ENCODE data around the gene DPY30.

DPY30 gene

GRCh38 chr2:32009516-32010256 lies 29.9 kb downstream of the DPY30 start:
- H3K4me3 ChIP-seq (ENCODE audit: low read length), result peak overlapping the region; percentile 83
- H3K4me1 ChIP-seq (ENCODE audit: low read length), result peaks cover 8% of the 10 kb centered on the region; the same call in 1 of the 2 replicates
- TF ChIP-seq EZH2phosphoT487 (IDR thresholded peaks at IDR 0.05; ENCODE audit: low read length) (no peak), EZH2 (optimal IDR thresholded peaks at IDR 0.05; ENCODE audit: low read depth, low read length) (no peak)
- peak overlapping the region; percentile 88 for H3K9ac ChIP-seq (ENCODE audit: low read length)
- DNase-seq, result peak; percentile 34
- H2AFZ ChIP-seq (ENCODE audit: low read length), result peak overlapping the region; percentile 65
- H3K4me2 ChIP-seq (ENCODE audit: low read depth, low read length), result peak overlapping the region; percentile 95
- peaks cover 10% of the 10 kb centered on the region for H3F3A ChIP-seq (ENCODE audit: insufficient read depth, low read length)
- H3K9me2 ChIP-seq (replicated peaks; ENCODE audit: insufficient read depth, low read length), result no peaks in the 10 kb centered on the region
- H3K36me3 ChIP-seq (replicated peaks; ENCODE audit: insufficient read depth, low read length), result no peaks in the 10 kb centered on the region
- peaks cover 51% of the 10 kb centered on the region for H3K79me2 ChIP-seq (ENCODE audit: low read length)
- no peaks in the 10 kb centered on the region for H3K9me3 ChIP-seq (replicated peaks; ENCODE audit: insufficient read depth, low read length)
- peak overlapping the region; percentile 53; the same call in 1 of the 2 replicates for H3K27ac ChIP-seq (ENCODE audit: low read length)
- no peaks in the 10 kb centered on the region for H3K27me3 ChIP-seq (replicated peaks; ENCODE audit: insufficient read depth, low read length)
- peaks cover 20% of the 10 kb centered on the region; the same call in 1 of the 2 replicates for H4K20me1 ChIP-seq (ENCODE audit: insufficient read depth, low read length)

GRCh38 chr2:32008805-32009515 lies 30.6 kb downstream of the DPY30 start:
- Histone ChIP-seq H3K27ac (ENCODE audit: low read length) (peak overlapping the region; percentile 53; the same call in 1 of the 2 replicates), H2AFZ (ENCODE audit: low read length) (peak overlapping the region; percentile 65), H3K27me3 (replicated peaks; ENCODE audit: insufficient read depth, low read length) (no peaks in the 10 kb centered on the region), H3K36me3 (replicated peaks; ENCODE audit: insufficient read depth, low read length) (no peaks in the 10 kb centered on the region), H4K20me1 (ENCODE audit: insufficient read depth, low read length) (peaks cover 20% of the 10 kb centered on the region; the same call in 1 of the 2 replicates), H3K9me3 (replicated peaks; ENCODE audit: insufficient read depth, low read length) (no peaks in the 10 kb centered on the region), H3K4me2 (ENCODE audit: low read depth, low read length) (peak overlapping the region; percentile 95), H3K9ac (ENCODE audit: low read length) (peak overlapping the region; percentile 88), H3K79me2 (ENCODE audit: low read length) (peaks cover 58% of the 10 kb centered on the region), H3K4me3 (ENCODE audit: low read length) (peak overlapping the region; percentile 83), H3F3A (ENCODE audit: insufficient read depth, low read length) (peaks cover 10% of the 10 kb centered on the region), H3K4me1 (ENCODE audit: low read length) (peaks cover 8% of the 10 kb centered on the region; the same call in 1 of the 2 replicates), H3K9me2 (replicated peaks; ENCODE audit: insufficient read depth, low read length) (no peaks in the 10 kb centered on the region)
- peak; percentile 51 for DNase-seq
- TF ChIP-seq EZH2 (optimal IDR thresholded peaks at IDR 0.05; ENCODE audit: low read depth, low read length), result no peak
- TF ChIP-seq CTCF (IDR thresholded peaks at IDR 0.05; ENCODE audit: low read length), result no peak
- no peak for TF ChIP-seq EZH2phosphoT487 (IDR thresholded peaks at IDR 0.05; ENCODE audit: low read length)

GRCh38 chr2:32007121-32007391 lies 32.5 kb downstream of the DPY30 start:
- peaks cover 8% of the 10 kb centered on the region; the same call in 1 of the 2 replicates for H3K4me1 ChIP-seq (ENCODE audit: low read length)
- H3K4me3 ChIP-seq (ENCODE audit: low read length), result no peak overlapping the region
- TF ChIP-seq EZH2 (optimal IDR thresholded peaks at IDR 0.05; ENCODE audit: low read depth, low read length), result no peak
- TF ChIP-seq EZH2phosphoT487 (IDR thresholded peaks at IDR 0.05; ENCODE audit: low read length), result no peak
- TF ChIP-seq CTCF (IDR thresholded peaks at IDR 0.05; ENCODE audit: low read length), result no peak

More at GRCh38 chr2:32007121-32007391, 32.5 kb downstream of the DPY30 start:
- peaks cover 75% of the 10 kb centered on the region for H3K79me2 ChIP-seq (ENCODE audit: low read length)
- no peak overlapping the region for H2AFZ ChIP-seq (ENCODE audit: low read length)
- H3F3A ChIP-seq (ENCODE audit: insufficient read depth, low read length), result peaks cover 10% of the 10 kb centered on the region
- peaks cover 20% of the 10 kb centered on the region; the same call in 1 of the 2 replicates for H4K20me1 ChIP-seq (ENCODE audit: insufficient read depth, low read length)
- no peaks in the 10 kb centered on the region for H3K9me3 ChIP-seq (replicated peaks; ENCODE audit: insufficient read depth, low read length)
- no peak for DNase-seq
- H3K4me2 ChIP-seq (ENCODE audit: low read depth, low read length), result no peak overlapping the region
- H3K27me3 ChIP-seq (replicated peaks; ENCODE audit: insufficient read depth, low read length), result no peaks in the 10 kb centered on the region
- no peak overlapping the region for H3K27ac ChIP-seq (ENCODE audit: low read length)
- H3K9me2 ChIP-seq (replicated peaks; ENCODE audit: insufficient read depth, low read length), result no peaks in the 10 kb centered on the region
- no peaks in the 10 kb centered on the region for H3K36me3 ChIP-seq (replicated peaks; ENCODE audit: insufficient read depth, low read length)
- H3K9ac ChIP-seq (ENCODE audit: low read length), result no peak overlapping the region
